MCF 10A (cell line): Measurements from ENCODE around the gene BSG. TPM values are rescaled to one million over a fixed set of nuclear protein-coding genes. Genes with fewer than 3 reads are reported as not detected.

Experiments
- BruUV-seq: library from RNA; stranded (reverse); fragments of 400-500 nt; replicated peaks from 2 replicates; lab custom pipeline; 2021; lab: Mats Ljungman, UMichigan
- CTCF ChIA-PET: fragments of 300-600 bp; sonication (Branson Sonifier 250); formaldehyde crosslinking; extraction: SDS; loops from one replicate; lab custom pipeline; 2021; ENCODE audit warnings: antibody characterized with exemption, inconsistent platforms; lab: Yijun Ruan, JAX
- POLR2A ChIA-PET: fragments of 300-600, 350-650 bp; sonication (Branson Sonifier 250); formaldehyde crosslinking; extraction: SDS; loops from one replicate; lab custom pipeline; 2020; ENCODE audit warnings: antibody characterized with exemption, inconsistent platforms; lab: Yijun Ruan, JAX
- DNase-seq: peaks from one replicate; pipeline ENCODE4 v3.0.0-alpha.2; 2018; ENCODE audit not compliant: unreplicated experiment
- H3K27ac Mint-ChIP-seq: one replicate; pipeline ENCODE4 v1.8.0; 2022; ENCODE audit warnings: mild to moderate bottlenecking, low read depth, mixed read lengths; ENCODE audit not compliant: unreplicated experiment
- H3K27me3 Mint-ChIP-seq: one replicate; pipeline ENCODE4 v1.8.0; 2022; ENCODE audit warnings: mixed read lengths; ENCODE audit not compliant: insufficient read depth, unreplicated experiment
- H3K36me3 Mint-ChIP-seq: one replicate; pipeline ENCODE4 v1.8.0; 2022; ENCODE audit warnings: mild to moderate bottlenecking, moderate library complexity, mixed read lengths; ENCODE audit not compliant: insufficient read depth, unreplicated experiment
- H3K4me1 Mint-ChIP-seq: one replicate; pipeline ENCODE4 v1.8.0; 2022; ENCODE audit warnings: mixed read lengths; ENCODE audit not compliant: insufficient read depth, unreplicated experiment
- H3K4me3 Mint-ChIP-seq: one replicate; pipeline ENCODE4 v1.8.0; 2022; ENCODE audit warnings: mild to moderate bottlenecking, moderate library complexity, mixed read lengths; ENCODE audit not compliant: unreplicated experiment
- H3K9me3 Mint-ChIP-seq: one replicate; pipeline ENCODE4 v1.8.0; 2022; ENCODE audit warnings: mixed read lengths; ENCODE audit not compliant: unreplicated experiment
- intact Hi-C: fragments of 100-400 bp; cut with micrococcal nuclease; formaldehyde crosslinking; loops from 2 replicates; pipeline ENCODE4 v1.14.1; 2022
- total RNA-seq: library from RNA; stranded (reverse); gene quantifications from 2 replicates; pipeline ENCODE4 v1.2.3, GENCODE V29; 2022
- TF ChIP-seq, protein P1 (sequence below): fragments of 200-600 bp; IDR thresholded peaks from one replicate; pipeline ENCODE4 v1.8.0; 2022; ENCODE audit warnings: antibody characterized with exemption, mild to moderate bottlenecking; ENCODE audit not compliant: unreplicated experiment

Gene BSG
- total RNA-seq, 1 experiment from 2014 or later: 557 TPM

- POLR2A ChIA-PET: no interaction called here
- H3K27ac Mint-ChIP-seq: no peak within 1 kb of the TSS
- H3K9me3 Mint-ChIP-seq: no peaks in the 10 kb centered on the region
- H3K4me3 Mint-ChIP-seq: no peak within 1 kb of the TSS
- CTCF ChIA-PET: no interaction called here
- TF ChIP-seq, protein P1, sequence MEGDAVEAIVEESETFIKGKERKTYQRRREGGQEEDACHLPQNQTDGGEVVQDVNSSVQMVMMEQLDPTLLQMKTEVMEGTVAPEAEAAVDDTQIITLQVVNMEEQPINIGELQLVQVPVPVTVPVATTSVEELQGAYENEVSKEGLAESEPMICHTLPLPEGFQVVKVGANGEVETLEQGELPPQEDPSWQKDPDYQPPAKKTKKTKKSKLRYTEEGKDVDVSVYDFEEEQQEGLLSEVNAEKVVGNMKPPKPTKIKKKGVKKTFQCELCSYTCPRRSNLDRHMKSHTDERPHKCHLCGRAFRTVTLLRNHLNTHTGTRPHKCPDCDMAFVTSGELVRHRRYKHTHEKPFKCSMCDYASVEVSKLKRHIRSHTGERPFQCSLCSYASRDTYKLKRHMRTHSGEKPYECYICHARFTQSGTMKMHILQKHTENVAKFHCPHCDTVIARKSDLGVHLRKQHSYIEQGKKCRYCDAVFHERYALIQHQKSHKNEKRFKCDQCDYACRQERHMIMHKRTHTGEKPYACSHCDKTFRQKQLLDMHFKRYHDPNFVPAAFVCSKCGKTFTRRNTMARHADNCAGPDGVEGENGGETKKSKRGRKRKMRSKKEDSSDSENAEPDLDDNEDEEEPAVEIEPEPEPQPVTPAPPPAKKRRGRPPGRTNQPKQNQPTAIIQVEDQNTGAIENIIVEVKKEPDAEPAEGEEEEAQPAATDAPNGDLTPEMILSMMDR: no peak
- BruUV-seq: no TSS peak
- DNase-seq: no peak
- peaks cover 15% of the 10 kb centered on the region for H3K36me3 Mint-ChIP-seq
- intact Hi-C loops: no loop called here
- H3K4me1 Mint-ChIP-seq: no peaks in the 10 kb centered on the region
- no peaks in the 10 kb centered on the region for H3K27me3 Mint-ChIP-seq
These were observed 28.3 kb upstream of the BSG start, which contains the start of gene GZMM for GRCh38 chr19:543910-544608. TSS of gene GZMM (plus strand) at chr19:544053. CDS start at chr19:544072, 19 bp downstream.

- no peak for DNase-seq
- intact Hi-C loops: no loop called here
- POLR2A ChIA-PET: no interaction called here
- H3K36me3 Mint-ChIP-seq: peaks cover 10% of the 10 kb centered on the region
- no peak overlapping the region for H3K4me3 Mint-ChIP-seq
- H3K9me3 Mint-ChIP-seq: no peaks in the 10 kb centered on the region
- no peaks in the 10 kb centered on the region for H3K4me1 Mint-ChIP-seq
- BruUV-seq: no TSS peak
- CTCF ChIA-PET: no interaction called here
- TF ChIP-seq, protein P1: no peak
- no peak overlapping the region for H3K27ac Mint-ChIP-seq
- H3K27me3 Mint-ChIP-seq: no peaks in the 10 kb centered on the region
These were observed 25.3 kb upstream of the BSG start for GRCh38 chr19:547117-547516.

DNA sequence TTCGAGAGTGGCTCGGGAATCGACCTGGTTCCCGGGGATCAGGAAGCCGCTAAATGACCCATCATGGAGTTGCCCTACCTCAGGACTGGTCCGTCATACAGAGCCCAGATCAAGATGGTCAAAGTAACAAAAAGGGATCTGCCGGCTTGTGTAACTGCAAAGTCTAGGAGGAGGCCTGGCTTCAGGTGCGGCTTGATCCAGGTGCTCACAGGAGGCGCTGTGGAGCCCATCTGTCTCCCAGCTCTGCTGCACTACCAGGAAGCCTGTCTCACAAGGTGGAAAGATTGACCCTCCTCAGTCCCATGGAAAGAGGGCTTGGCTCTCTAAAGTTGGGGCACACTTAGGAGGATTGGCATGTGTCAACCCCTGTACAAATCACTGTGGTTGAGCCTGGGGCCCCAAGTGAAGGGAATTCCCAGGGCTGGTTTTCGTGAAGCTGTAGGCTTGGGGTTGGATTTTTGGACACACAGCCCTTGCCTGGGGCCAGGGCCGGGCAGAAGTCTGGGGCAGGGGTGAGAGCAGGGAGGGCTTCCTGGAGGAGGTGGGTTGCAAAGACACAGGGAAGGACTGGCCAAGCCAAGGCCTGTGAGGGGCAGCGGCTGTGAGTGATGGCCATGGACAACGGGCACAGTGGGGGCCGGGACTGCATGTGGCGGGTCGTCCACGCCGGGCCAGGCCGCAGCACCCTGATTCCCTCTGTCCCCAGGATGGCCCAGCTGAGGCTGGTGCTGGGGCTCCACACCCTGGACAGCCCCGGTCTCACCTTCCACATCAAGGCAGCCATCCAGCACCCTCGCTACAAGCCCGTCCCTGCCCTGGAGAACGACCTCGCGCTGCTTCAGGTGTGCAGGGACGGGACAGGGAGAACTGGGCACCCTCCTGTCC lies 24.3 kb upstream of the BSG start:
- Mint-ChIP-seq H3K36me3 (peaks cover 9% of the 10 kb centered on the region), H3K9me3 (no peaks in the 10 kb centered on the region), H3K27me3 (no peaks in the 10 kb centered on the region), H3K4me3 (no peak overlapping the region), H3K27ac (no peak overlapping the region), H3K4me1 (no peaks in the 10 kb centered on the region)
- DNase-seq: no peak
- BruUV-seq: no TSS peak
- ChIA-PET POLR2A (no interaction called here), CTCF (interaction anchor here (0.7 kb wide), 1 partner anchor 27 kb away, joined by 3 read pairs; no protein-coding TSS in a partner anchor)
- intact Hi-C loops: no loop called here
- TF ChIP-seq, protein P1: no peak
